Right lobe of liver (tissue), 6 donors: Measurements from ENCODE around the gene TUFM. TPM values are rescaled to one million over a fixed set of nuclear protein-coding genes. Genes with fewer than 3 reads are reported as not detected.
A peak's percentile ranks its signal among the peaks of the same experiment; 100 is the strongest.

ENCODE experiments used
- ATAC-seq, 4 donors: fragments of 200-7000 bp; cut with Tn5 transposase; one replicate each; pipeline ENCODE4 v1.9.1; 2020; ENCODE audit warnings: mild to moderate bottlenecking in 4 of 4, moderate library complexity in 4 of 4
- DNase-seq, 3 donors: peaks; one replicate each; pipeline ENCODE4 v3.0.0-alpha.2; 2020
- H3K27ac ChIP-seq, 3 donors: fragments of 200-600 bp; one replicate each; pipeline ENCODE4 v1.8.0; 2022
- H3K27me3 ChIP-seq, 2 donors: fragments of 200-600 bp; one replicate each; pipeline ENCODE4 v1.8.0; 2022
- H3K36me3 ChIP-seq, 4 donors: fragments of 200-600 bp; sonication (generic) in 1 of 4; one replicate each; pipeline versions ENCODE4 v1.5.1 to v1.8.0; 2017 to 2022; ENCODE audit warnings: control low read depth in 1 of 4
- H3K4me1 ChIP-seq, 4 donors: fragments of 200-600 bp; sonication (generic) in 1 of 4; one replicate each; pipeline versions ENCODE4 v1.5.1 to v1.8.0; 2017 to 2022; ENCODE audit warnings: control low read depth in 1 of 4
- H3K4me3 ChIP-seq, 3 donors: fragments of 200-600 bp; one replicate each; pipeline ENCODE4 v1.8.0; 2022
- H3K9me3 ChIP-seq, 4 donors: fragments of 200-600 bp; sonication (generic) in 1 of 4; one replicate each; pipeline versions ENCODE4 v1.5.1 to v1.8.0; 2017 to 2022; ENCODE audit warnings: control low read depth in 1 of 4
- POLR2A ChIP-seq: fragments of 450-650 bp; IDR thresholded peaks from one replicate; pipeline ENCODE4 v1.6.1; 2017; ENCODE audit warnings: antibody characterized with exemption, mild to moderate bottlenecking
- WGBS: methylation state at CpG from one replicate; pipeline ENCODE4 v1.1.6; 2018; ENCODE audit warnings: low coverage, low lambda C conversion rate; ENCODE audit not compliant: insufficient coverage; ENCODE audit errors: missing lambda C conversion rate; 5-methylcytosine and 5-hydroxymethylcytosine counted together
- intact Hi-C, 2 donors: fragments of 100-400 bp; cut with DNase I; formaldehyde crosslinking; loops; one replicate each; pipeline versions ENCODE4 v1.11.2 to v1.14.1; 2022
- total RNA-seq, 6 experiments: library from RNA; depleted of rRNA in 2 of 6; stranded (reverse); fragments of >200 nt in 2 of 6; fragmentation: NEBNext Ultra II Directional in 3 of 6; extraction: Animal tissue kit (Norgen Biotek cat#: 25700) in 3 of 6; gene quantifications; one replicate each; pipeline versions ENCODE4 v1.1.0 to v1.2.4, GENCODE V29; 2016 to 2023
- TF ChIP-seq, protein P1 (sequence below), 4 donors: fragments of 200-600 bp in 3 of 4; fragments of 450-650 bp in 1 of 4; IDR thresholded peaks; one replicate each; pipeline versions ENCODE4 v1.5.1 to v1.8.0; 2016 to 2022; ENCODE audit warnings: antibody characterized with exemption in 4 of 4, mild to moderate bottlenecking in 2 of 4
- donor health status: DM: no; HTN: yes; CAD: no.
- donor health status: DM: no; HTN: no; CAD: no.
- donor health status: DM: no; HTN: no; CAD: no.
- donor health status: DM: no; HTN: yes; CAD: no.
- donor health status: DM: no; HTN: yes; CAD: no.

The TUFM gene
- total RNA-seq, 6 experiments from 2014 or later = 103 to 169 (median 141) TPM

DNA sequence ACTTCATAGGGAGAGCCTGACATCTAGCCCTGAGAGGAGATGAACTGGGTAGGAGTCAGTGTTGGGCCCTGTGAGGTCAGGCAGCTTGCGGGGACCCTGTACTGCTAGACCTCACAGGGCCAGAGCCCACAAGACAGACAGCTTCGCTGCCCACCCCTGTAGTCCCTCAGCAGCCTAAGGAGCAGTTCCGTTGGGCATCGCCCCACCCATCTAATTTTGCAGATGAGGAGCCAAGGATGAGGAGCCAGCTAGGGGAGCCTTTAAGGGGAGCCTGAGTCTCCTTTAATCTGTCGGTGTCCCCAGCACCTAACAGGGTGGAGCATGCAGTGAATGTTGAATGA lies 755 bp upstream of the TUFM start:
- WGBS = 0% methylated on average over 1 of the region's 5 CpGs
- intact Hi-C loops = no loop called here
- no peak for TF ChIP-seq POLR2A
- TF ChIP-seq, protein P1, sequence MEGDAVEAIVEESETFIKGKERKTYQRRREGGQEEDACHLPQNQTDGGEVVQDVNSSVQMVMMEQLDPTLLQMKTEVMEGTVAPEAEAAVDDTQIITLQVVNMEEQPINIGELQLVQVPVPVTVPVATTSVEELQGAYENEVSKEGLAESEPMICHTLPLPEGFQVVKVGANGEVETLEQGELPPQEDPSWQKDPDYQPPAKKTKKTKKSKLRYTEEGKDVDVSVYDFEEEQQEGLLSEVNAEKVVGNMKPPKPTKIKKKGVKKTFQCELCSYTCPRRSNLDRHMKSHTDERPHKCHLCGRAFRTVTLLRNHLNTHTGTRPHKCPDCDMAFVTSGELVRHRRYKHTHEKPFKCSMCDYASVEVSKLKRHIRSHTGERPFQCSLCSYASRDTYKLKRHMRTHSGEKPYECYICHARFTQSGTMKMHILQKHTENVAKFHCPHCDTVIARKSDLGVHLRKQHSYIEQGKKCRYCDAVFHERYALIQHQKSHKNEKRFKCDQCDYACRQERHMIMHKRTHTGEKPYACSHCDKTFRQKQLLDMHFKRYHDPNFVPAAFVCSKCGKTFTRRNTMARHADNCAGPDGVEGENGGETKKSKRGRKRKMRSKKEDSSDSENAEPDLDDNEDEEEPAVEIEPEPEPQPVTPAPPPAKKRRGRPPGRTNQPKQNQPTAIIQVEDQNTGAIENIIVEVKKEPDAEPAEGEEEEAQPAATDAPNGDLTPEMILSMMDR (IDR thresholded peaks at IDR 0.05) = no peak
- peaks cover 0 to 12% (median 7%) of the 10 kb centered on the region in 4 donors for H3K4me1 ChIP-seq
- peak overlapping the region; percentile 79 to 84 (median 80) for H3K27ac ChIP-seq
- no peaks in the 10 kb centered on the region for H3K9me3 ChIP-seq
- ATAC-seq (peak; percentile 1 to 9 (median 2)), DNase-seq (no peak)
- peak overlapping the region; percentile 81 to 99 (median 86) for H3K4me3 ChIP-seq
- peaks cover 0 to 29% (median 12%) of the 10 kb centered on the region in 4 donors for H3K36me3 ChIP-seq
- H3K27me3 ChIP-seq = no peaks in the 10 kb centered on the region

DNA sequence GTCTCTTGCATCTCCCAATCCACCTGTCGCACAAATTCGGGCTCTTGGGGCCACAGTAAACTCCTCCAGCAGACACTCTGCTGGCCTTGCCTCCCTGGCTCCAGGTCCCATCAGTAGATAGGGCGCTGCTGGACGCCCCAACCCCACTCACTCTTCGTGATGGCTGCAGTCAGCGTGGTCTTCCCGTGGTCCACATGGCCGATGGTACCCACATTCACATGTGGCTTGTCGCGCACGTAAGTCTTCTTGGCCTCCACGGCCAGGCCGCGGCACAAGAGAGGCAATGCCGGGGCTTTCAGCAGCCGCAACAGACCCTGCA lies 428 bp downstream of the TUFM start:
- peak overlapping the region; percentile 81 to 99 (median 86) for H3K4me3 ChIP-seq
- intact Hi-C loops = no loop called here
- no peak for ATAC-seq
- 1% methylated on average over 10 of the region's 16 CpGs for whole genome bisulfite sequencing
- no peaks in the 10 kb centered on the region for H3K9me3 ChIP-seq
- DNase-seq = no peak
- H3K4me1 ChIP-seq = peaks cover 0 to 12% (median 7%) of the 10 kb centered on the region in 4 donors
- H3K27me3 ChIP-seq = no peaks in the 10 kb centered on the region
- peak overlapping the region; percentile 12 to 84 (median 50) for H3K27ac ChIP-seq
- H3K36me3 ChIP-seq = peaks cover 0 to 34% (median 12%) of the 10 kb centered on the region in 4 donors
- TF ChIP-seq, protein P1 (IDR thresholded peaks at IDR 0.05) = no peak
- no peak for TF ChIP-seq POLR2A

DNA sequence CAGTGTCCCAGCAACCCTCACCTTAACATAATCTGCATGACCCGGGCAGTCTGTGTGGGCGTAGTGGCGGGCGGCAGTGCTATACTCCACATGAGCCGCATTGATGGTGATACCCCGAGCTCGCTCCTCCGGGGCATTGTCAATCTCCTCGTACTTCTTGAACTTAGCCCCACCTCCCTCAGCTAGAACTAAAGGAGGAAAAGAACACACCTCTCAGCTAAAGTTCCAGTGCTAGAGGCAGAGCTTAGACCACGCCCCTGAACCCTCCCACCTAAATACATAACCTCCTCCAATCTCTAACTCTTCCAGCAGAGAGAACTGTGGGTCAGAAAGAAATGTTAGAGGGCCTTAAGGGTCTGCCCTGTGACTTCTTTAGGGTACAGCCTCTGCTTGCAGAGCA lies 855 bp downstream of the TUFM start:
- DNase-seq (no peak), ATAC-seq (peak in 3 of 4 donors; percentile 24 to 35 (median 25))
- H3K36me3 ChIP-seq = peaks cover 0 to 34% (median 12%) of the 10 kb centered on the region in 4 donors
- H3K9me3 ChIP-seq = no peaks in the 10 kb centered on the region
- H3K4me3 ChIP-seq = peak overlapping the region; percentile 81 to 99 (median 86)
- WGBS = 26% methylated on average over 10 of the region's 10 CpGs
- TF ChIP-seq, protein P1 (IDR thresholded peaks at IDR 0.05) = no peak
- no peak for TF ChIP-seq POLR2A
- intact Hi-C loops = no loop called here
- H3K27ac ChIP-seq = peak overlapping the region in 1 of 3 donors; percentile 84
- peaks cover 0 to 12% (median 7%) of the 10 kb centered on the region in 4 donors for H3K4me1 ChIP-seq
- no peaks in the 10 kb centered on the region for H3K27me3 ChIP-seq

DNA sequence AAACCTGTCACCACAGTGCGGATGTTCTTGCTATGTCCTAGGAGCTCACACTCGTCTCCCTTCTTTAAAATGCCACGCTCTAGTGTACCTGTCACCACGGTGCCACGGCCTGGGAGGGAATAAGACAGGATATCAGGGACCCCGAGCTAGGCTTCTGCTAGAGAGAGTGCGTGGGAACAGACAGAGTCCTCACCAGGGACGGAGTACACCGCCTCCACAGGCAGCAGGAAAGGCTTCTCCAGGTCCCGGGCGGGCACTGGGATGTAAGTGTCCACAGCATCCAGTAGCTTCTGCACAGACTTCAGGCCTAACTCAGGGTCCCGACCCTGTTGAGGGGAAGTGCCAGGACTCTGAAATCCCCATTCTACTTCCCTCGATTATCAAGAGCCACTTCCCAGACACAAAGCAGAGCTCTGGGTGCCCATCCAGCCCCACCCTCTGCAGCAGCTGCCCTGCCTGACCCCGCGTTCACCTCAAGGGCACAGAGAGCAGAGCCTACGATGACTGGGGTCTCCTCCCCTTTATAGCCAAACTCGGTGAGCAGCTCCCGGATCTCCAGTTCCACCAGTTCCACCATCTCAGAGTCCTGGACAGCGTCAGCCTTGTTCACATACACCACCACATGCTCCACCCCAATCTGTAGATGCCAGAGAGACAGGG lies 1.8 kb downstream of the TUFM start:
- no peak overlapping the region for H3K27ac ChIP-seq
- H3K4me3 ChIP-seq = no peak overlapping the region
- H3K36me3 ChIP-seq = peaks cover 0 to 34% (median 12%) of the 10 kb centered on the region in 4 donors
- 92% methylated on average over 3 of the region's 19 CpGs for WGBS
- intact Hi-C loops = no loop called here
- ATAC-seq = no peak
- no peaks in the 10 kb centered on the region for H3K27me3 ChIP-seq
- no peak for TF ChIP-seq POLR2A
- TF ChIP-seq, protein P1 (IDR thresholded peaks at IDR 0.05) = no peak
- no peak for DNase-seq
- no peaks in the 10 kb centered on the region for H3K9me3 ChIP-seq
- H3K4me1 ChIP-seq = peaks cover 0 to 12% (median 7%) of the 10 kb centered on the region in 4 donors
